ENCODE measurements around the gene NALF2. TPM values are rescaled to one million over a fixed set of nuclear protein-coding genes. Genes with fewer than 3 reads are reported as not detected.

The NALF2 gene
- total and polyA plus RNA-seq, 2 of the 13 experiments (the other 11 are each of a cell fraction or from before 2014, with no cell fraction given): 2.2 to 4.0 TPM

- Histone ChIP-seq H3K27ac (ENCODE audit: extremely low read length, insufficient read depth, low read length) (no peak overlapping the region), H3K36me3 (replicated peaks in 1 of 2; ENCODE audit: control insufficient read depth in 1 of 2, insufficient read depth in 2 of 2, low read length in 2 of 2) (no peaks in the 10 kb centered on the region), H3K9ac (ENCODE audit: insufficient read depth, low read depth, low read length) (no peak overlapping the region), H3K27me3 (ENCODE audit: control insufficient read depth in 1 of 2, insufficient read depth in 2 of 2, low read length in 2 of 2) (no peaks in the 10 kb centered on the region), H3K9me3 (ENCODE audit: low read length) (no peaks in the 10 kb centered on the region), H3K4me3 (replicated peaks in 1 of 3; ENCODE audit: insufficient read depth in 1 of 3, low read depth in 2 of 3, low read length in 3 of 3) (peak overlapping the region; percentile 54 to 75 (median 63); a peak in 4 of 6 replicates), H3K4me1 (ENCODE audit: insufficient read depth, low read length) (peaks cover 45% of the 10 kb centered on the region), H3K4me2 (ENCODE audit: low read depth, low read length) (peak overlapping the region; percentile 61), H2AFZ (ENCODE audit: low read length) (no peak overlapping the region), H4K20me1 (ENCODE audit: insufficient read depth, low read length) (0 out of 2 replicates have a peak, but pooled peaks cover 3% of the 10 kb centered on the region), H3K79me2 (ENCODE audit: insufficient read depth, low read length) (peaks cover 6% of the 10 kb centered on the region)
- CTCF ChIA-PET (ENCODE audit: low intra/inter-chr PET ratio, low total read pairs): no interaction called here
- DNase-seq (ENCODE audit: low spot score) (no peak), ATAC-seq (peak; percentile 8; the same call in 1 of the 3 replicates), FAIRE-seq (no peak)
- no TSS peak for BruUV-seq (replicated peaks)
- no CpG with 5 or more reads among the region's 36 CpGs for WGBS (ENCODE audit: low lambda C conversion rate)
- intact Hi-C loops (cut with micrococcal nuclease; ENCODE audit: unreplicated experiment): loop anchor here (2.0 kb wide), 1 partner anchor 109 kb away; no protein-coding TSS in a partner anchor
- in situ Hi-C loops (cut with HindIII; ENCODE audit: extremely low pct_ligation_motif_present, low pct_unique_long_range_greater_than_20kb): no loop called here
- POLR2A ChIA-PET: no interaction called here
- TF ChIP-seq SAFB2 (CRISPR knock-in tag; IDR thresholded peaks at IDR 0.05; ENCODE audit: borderline replicate concordance, low read depth) (no peak), ZNF644 (CRISPR knock-in tag; IDR thresholded peaks at IDR 0.05; ENCODE audit: low read depth) (no peak), GATAD2A (CRISPR knock-in tag; IDR thresholded peaks at IDR 0.05) (no peak)
Observed at GRCh38 chrX:69505772-69506616, 1.9 kb downstream of the NALF2 start.

GRCh38 chrX:69506617-69507499, 2.7 kb downstream of the NALF2 start:
- in situ Hi-C loops (cut with HindIII; ENCODE audit: extremely low pct_ligation_motif_present, low pct_unique_long_range_greater_than_20kb): no loop called here
- 0 out of 2 replicates have a peak, but pooled peaks cover 3% of the 10 kb centered on the region for H4K20me1 ChIP-seq (ENCODE audit: insufficient read depth, low read length)
- no peak overlapping the region for H3K9ac ChIP-seq (ENCODE audit: insufficient read depth, low read depth, low read length)
- no peak for DNase-seq (ENCODE audit: low spot score)
- peaks cover 36% of the 10 kb centered on the region for H3K4me1 ChIP-seq (ENCODE audit: insufficient read depth, low read length)
- intact Hi-C loops (cut with micrococcal nuclease; ENCODE audit: unreplicated experiment): no loop called here
- ChIA-PET CTCF (ENCODE audit: low intra/inter-chr PET ratio, low total read pairs) (no interaction called here), POLR2A (no interaction called here)
- peak overlapping the region in 1 of 3 experiments; percentile 23; a peak in 2 of 6 replicates for H3K4me3 ChIP-seq (replicated peaks in 1 of 3; ENCODE audit: insufficient read depth in 1 of 3, low read depth in 2 of 3, low read length in 3 of 3)
- FAIRE-seq: no peak
- no peak overlapping the region for H3K27ac ChIP-seq (ENCODE audit: extremely low read length, insufficient read depth, low read length)
- ATAC-seq: no peak
- peak overlapping the region; percentile 61 for H3K4me2 ChIP-seq (ENCODE audit: low read depth, low read length)
- no peaks in the 10 kb centered on the region for H3K9me3 ChIP-seq (ENCODE audit: low read length)
- H3K79me2 ChIP-seq (ENCODE audit: insufficient read depth, low read length): peaks cover 6% of the 10 kb centered on the region
- no TSS peak for BruUV-seq (replicated peaks)
- no peak overlapping the region for H2AFZ ChIP-seq (ENCODE audit: low read length)
- H3K27me3 ChIP-seq (ENCODE audit: control insufficient read depth in 1 of 2, insufficient read depth in 2 of 2, low read length in 2 of 2): no peaks in the 10 kb centered on the region
- 66% methylated on average over 5 of the region's 15 CpGs for WGBS (ENCODE audit: low lambda C conversion rate)
- no peaks in the 10 kb centered on the region; a peak in 1 of 5 replicates for H3K36me3 ChIP-seq (replicated peaks in 1 of 2; ENCODE audit: control insufficient read depth in 1 of 2, insufficient read depth in 2 of 2, low read length in 2 of 2)
- TF ChIP-seq ZBTB38 (CRISPR knock-in tag; IDR thresholded peaks at IDR 0.05) (no peak), ARID3A (IDR thresholded peaks at IDR 0.05; ENCODE audit: low read depth, low read length) (no peak), FOXK1 (CRISPR knock-in tag; IDR thresholded peaks at IDR 0.05; ENCODE audit: borderline replicate concordance, low read depth) (no peak), ZNF512B (CRISPR knock-in tag; IDR thresholded peaks at IDR 0.05; ENCODE audit: borderline replicate concordance) (no peak)

All from HepG2 (cell line).